Stimulated activated CD4-positive, alpha-beta T cell treated with anti-CD3 and anti-CD28 coated beads, Interleukin-15, amount 100 ng/mL, for 48 hours (primary cell): ENCODE measurements around the gene TJP3.
"Not testable (repeated sequence)": the region's sequence is repeated elsewhere in the genome, so short reads cannot be mapped to it uniquely, and the experiment has no call there.

ENCODE experiments used
- DNase-seq, 2 donors: peaks; one replicate each; pipeline ENCODE4 v3.0.0-alpha.2; 2020; ENCODE audit warnings: low read depth in 2 of 2

The TJP3 gene, protein sequence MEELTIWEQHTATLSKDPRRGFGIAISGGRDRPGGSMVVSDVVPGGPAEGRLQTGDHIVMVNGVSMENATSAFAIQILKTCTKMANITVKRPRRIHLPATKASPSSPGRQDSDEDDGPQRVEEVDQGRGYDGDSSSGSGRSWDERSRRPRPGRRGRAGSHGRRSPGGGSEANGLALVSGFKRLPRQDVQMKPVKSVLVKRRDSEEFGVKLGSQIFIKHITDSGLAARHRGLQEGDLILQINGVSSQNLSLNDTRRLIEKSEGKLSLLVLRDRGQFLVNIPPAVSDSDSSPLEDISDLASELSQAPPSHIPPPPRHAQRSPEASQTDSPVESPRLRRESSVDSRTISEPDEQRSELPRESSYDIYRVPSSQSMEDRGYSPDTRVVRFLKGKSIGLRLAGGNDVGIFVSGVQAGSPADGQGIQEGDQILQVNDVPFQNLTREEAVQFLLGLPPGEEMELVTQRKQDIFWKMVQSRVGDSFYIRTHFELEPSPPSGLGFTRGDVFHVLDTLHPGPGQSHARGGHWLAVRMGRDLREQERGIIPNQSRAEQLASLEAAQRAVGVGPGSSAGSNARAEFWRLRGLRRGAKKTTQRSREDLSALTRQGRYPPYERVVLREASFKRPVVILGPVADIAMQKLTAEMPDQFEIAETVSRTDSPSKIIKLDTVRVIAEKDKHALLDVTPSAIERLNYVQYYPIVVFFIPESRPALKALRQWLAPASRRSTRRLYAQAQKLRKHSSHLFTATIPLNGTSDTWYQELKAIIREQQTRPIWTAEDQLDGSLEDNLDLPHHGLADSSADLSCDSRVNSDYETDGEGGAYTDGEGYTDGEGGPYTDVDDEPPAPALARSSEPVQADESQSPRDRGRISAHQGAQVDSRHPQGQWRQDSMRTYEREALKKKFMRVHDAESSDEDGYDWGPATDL

GRCh38 chr19:3708207-3708931, at the start of gene TJP3:
TSS of gene TJP3 (plus strand) at chr19:3708384. CDS start at chr19:3728433, 20,049 bp downstream.
- no peak for DNase-seq

DNA sequence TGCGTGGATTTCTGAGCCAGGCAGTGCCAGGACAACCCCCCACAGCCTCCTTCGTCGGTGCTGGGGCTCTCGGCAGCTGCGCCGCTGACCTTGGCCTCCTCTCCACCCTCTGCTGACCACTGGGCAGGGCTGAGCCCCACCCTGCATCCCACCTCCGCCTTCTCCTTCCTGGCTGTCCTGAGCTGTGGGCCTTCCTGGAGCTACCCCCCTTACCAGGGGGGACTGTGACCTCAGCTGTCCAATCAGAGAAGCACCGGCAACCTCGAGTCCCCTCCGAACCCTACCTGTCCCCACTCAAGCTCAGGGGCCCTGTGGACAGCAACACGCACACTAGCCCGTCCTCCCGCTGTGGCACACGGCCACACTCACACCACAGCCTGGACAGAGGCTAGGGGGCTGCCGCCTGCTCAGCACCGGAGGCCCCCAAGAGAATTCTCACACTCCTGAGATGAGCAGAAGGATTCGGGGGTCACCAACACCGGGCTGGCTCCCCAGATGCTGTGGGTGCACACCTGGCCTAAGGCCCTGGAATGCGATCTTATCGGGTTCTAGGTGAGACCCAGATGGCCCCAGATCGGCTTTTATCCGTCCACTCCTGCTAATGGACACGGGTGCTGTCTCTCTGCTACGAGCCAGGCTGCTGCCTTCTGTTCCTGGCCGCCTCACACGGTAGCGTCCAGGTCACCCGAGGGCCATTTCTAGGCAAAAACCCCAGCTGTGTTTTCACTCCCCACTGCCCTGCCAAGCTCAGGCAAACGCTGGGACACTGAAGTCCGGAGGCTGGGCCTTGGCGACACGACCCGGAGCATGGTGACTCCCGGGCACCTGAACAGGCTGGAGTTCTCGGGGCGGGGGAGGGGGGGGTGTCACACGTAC, 49.1 kb upstream of the TJP3 start:
- DNase-seq, result no peak

DNA sequence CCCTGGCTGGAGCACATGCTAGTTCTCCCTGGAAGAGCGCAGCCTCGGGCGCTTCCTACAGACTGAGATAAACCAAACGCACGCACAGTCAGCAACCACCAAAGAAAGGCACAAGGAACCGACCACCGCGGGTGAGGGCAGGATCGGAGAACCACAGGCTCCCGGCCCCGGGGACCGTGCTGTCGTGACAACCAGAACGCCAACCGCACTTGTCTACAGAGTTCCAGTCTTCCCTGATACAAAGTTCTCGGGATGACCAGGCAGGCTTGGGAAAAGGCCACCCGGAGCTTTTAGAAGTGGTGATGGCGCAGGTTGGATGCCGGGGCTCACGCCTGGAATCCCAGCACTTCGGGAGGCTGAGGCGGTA, 48.5 kb upstream of the TJP3 start:
- DNase-seq, result no peak

- DNase-seq, result no peak
Measured at GRCh38 chr19:3660493-3661219, 47.5 kb upstream of the TJP3 start.

DNA sequence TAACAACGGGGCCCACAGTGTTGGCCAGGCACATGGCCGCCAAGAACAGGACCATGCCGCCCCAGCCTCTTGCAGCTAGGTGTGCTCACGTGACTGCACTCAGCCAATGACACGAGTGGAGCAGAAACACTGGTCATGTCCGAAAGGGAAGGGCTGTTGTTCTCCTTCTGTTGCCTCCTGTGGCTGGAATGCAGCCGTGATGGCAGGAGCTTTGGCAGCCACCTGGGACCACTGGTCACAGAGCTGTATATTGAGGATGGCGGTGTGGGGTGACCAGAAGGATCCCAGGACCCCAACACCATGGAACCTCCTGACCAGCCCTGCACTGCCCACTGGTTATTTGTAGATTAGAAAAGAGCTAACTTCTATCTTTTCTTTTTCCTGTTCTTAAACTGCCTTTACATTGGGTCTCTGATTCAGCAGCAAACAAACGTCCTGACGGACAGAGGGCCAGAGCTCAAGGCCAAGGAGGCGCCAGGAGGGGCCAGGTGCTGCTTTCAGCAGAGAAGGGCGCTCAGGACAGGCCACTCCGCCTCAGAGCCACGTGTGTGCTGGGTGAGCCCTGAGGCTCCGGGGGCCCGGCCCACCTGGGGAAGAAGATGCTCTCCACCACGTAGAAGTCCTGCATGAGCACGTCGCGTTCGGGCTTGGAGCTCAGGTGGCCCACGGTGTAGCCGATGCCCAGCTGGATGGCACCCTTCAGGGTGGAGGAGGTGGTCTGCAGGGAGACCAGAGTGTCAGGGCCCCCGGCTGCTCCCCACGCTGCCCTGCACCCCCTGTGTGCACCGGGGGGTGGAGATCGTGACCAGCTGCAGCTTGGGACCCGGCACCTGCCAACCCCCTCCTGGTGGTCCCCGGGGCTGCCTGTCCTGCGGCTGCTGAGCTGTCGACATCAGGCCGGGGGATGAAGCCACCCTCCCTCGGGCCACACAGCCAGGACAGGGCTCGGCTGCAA, 46.6 kb upstream of the TJP3 start:
- no peak for DNase-seq

DNA sequence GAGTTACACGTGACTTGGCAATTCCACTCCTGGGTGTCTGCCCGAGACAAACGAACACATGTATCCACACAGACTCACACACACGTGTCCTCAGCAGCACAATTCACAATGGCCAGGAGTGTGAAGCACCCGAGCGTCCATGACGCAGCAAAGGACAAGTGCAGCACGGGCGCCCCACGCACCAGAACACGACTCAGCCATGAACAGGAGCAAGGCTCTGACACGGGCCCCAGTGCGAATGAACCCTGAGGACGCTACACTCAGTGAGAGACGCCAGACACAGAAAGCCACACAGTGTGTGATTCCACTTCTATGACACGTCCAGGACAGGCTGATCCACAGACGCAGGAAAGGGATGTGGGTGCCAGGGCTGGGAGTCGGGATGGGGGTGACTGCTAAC, 44.3 kb upstream of the TJP3 start:
- DNase-seq, result no peak

DNA sequence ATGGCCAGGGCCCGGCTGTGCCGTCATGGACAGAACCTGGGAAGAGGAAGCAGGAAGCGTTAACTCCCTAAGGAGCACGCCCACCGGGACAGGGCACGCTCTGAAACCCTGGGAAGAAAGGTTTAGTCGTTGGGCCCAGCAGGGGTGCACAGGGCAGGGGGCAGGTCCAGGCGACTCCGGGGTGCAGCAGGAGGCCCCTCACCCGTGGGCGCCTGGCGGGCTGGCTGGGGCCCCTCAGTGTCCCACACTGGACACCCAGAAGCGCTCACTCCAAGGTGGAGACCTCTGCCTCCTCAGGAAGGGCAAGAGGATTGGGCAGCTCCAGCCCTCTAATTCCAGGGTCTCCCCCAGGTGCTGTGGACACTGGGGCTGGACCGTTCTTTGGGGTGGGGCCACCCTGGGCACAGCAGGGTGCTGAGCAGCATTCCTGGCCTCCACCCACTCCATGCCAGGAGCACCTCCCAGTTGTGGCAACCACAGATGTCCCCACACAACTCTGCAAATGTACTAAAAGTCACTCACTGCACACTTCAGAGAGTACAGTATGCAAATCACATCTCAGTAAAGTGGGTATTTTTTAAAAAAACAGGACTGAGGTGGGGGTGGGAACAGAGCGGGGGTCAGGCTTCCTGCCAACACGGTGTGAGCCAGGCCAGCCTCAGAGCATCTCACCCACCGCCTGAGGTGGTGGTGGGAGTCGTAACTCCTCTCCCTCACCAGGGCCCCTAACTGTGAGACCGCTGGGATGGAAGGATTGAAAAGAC, 43.1 kb upstream of the TJP3 start:
- DNase-seq, result no peak

DNA sequence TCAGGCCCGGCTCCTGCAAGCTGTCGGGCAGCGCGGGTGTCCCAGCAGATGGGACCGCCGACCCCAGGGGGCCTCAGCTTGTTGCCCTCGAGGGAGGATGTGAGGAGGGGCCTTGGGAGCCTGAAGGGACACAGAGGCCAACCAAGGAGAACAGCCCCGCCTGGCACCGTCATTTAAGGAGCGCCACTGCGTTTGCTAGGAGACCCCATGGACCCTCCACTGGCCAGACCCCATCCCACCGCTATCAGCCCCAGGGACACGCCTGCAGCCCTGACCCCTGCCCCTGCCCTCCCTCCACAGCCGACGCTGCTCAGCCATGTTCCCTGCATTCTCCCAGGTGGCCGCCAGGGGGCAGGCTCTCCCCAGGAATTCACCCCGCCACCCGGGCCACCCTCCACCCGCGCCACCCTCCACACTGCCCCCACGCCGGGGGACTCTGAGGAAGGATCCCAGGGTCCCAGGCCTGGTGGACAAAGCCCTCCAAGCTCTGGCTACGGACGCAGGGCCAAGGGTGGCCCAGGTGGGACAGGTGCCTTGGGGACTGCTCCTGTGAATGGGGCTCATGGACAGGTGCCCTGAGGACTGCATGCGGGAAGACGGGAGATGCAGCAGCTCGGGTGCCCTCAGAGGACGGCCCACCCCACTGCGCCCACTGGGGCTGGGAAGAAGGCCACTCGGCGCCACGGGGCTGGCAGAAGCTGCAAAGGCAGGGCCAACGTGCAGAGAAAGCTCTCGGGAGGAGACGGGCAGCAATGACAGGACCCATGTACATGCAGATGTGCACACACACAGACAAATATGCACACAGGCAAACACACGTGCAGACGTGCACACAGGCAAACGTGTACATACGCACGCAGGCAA, 42.3 kb upstream of the TJP3 start:
- peak; percentile 30 to 65 for DNase-seq

DNA sequence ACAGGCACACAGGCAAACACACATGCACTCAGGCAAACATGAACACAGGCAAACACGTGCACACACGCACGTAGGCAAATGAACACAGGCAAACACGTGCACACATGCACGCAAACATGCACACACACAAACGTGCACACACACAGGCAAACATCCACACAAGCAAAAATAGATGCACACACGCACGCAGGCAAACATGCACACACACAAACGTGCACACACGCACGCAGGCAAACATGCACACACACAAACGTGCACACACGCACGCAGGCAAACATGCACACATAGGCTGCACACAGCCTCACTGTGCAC, 41.7 kb upstream of the TJP3 start:
- not testable (repeated sequence) for DNase-seq

DNA sequence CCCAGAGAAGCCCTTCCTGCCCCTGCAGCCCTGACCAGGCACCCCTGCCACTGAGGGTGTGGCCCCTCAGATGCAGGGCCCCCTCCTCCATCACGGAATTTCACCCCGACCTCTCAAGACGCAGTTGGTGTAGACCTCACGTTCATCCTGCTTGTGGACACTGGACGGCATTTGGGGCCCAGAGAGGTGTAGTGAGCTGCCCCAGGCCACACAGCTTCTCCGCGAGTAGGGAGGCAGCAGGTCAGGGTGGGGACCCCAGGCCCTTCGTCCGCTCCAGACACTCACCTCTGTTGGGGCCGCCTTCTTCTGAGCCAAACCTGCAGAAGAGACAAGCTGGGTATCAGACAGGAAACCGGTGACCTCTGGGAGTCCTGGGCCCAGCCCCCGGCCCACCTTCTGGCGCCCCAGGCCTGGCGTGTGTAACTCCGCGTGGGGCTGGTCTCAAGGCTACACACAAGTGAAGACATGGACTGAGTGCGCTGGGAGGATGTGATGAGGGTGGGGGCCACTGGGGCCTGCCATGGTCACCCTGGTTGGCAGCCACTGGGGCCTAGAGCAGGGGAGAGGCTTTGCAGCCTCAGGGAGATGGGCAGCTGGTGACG, 41.0 kb upstream of the TJP3 start:
- DNase-seq, result no peak

GRCh38 chr19:3667766-3668165, 40.4 kb upstream of the TJP3 start:
- no peak for DNase-seq

DNA sequence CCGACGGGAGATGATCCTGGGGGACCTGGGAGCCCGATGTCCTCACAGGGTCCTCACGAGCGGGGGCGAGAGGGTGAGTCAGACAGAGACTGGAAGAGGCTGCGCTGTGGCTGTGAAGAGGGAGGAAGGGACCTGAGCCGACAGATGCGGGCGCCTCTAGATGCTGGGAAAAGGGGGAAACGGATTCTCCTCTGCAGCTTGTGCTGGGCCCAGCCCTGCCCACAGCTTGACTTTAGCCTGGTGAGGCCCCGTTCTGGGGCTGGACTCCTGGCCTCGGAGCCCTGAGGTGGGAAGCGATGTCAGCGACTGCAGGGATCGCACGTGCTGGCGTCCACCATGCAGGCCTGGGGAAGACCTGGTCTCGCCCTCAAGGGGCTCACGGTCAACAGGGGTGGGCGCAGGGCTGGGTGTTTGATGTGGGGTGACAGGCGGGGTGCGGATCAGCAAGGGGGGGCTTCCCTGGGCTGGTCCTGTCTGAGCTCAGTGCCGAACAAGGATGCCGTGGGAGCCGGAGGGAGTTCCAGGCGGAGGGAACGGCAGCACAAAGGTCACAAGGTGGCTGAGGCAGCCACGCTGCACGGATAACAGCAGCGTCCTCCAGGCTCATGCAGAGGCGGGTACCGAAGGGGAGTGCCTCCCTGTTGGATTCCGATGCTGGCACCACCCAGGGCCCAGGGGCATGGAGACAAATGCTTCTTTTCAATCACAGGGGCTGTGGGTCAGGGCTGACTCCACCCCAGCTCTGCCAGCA, 39.7 kb upstream of the TJP3 start:
- no peak for DNase-seq

- no peak for DNase-seq
Measured at GRCh38 chr19:3669082-3669946, 38.9 kb upstream of the TJP3 start.

- DNase-seq, result no peak
Measured at GRCh38 chr19:3669947-3670795, 38.0 kb upstream of the TJP3 start.
